Adrenal gland (tissue), 12 donors: ENCODE measurements around the gene SPATS2. TPM values are rescaled to one million over a fixed set of nuclear protein-coding genes. Genes with fewer than 3 reads are reported as not detected.

Source experiments
- DNase-seq, 7 donors: peaks; one replicate each; pipeline ENCODE4 v3.0.0-alpha.2; 2019 to 2020
- H3K27ac ChIP-seq, 5 donors: fragments of 200-600 bp; sonication (generic) in 4 of 5; 1 replicate in 3 of 5; 2 replicates in 2 of 5; pipeline versions ENCODE4 v1.5.1 to v1.8.0; 2016 to 2020; ENCODE audit warnings: mild to moderate bottlenecking in 1 of 5
- H3K27me3 ChIP-seq: fragments of 200-600 bp; 2 replicates; pipeline ENCODE4 v1.8.0; 2021
- H3K36me3 ChIP-seq, 2 donors: fragments of 200-600 bp; replicated peaks in 1 of 2; 1 replicate in 1 of 2; 2 replicates in 1 of 2; pipeline versions ENCODE4 v1.5.1 to v1.8.0; 2018 to 2022
- H3K4me1 ChIP-seq, 2 donors: fragments of 200-600 bp; replicated peaks in 1 of 2; 1 replicate in 1 of 2; 2 replicates in 1 of 2; pipeline versions ENCODE4 v1.5.1 to v1.8.0; 2018 to 2021
- H3K4me3 ChIP-seq, 4 donors: fragments of 200-600 bp; sonication (generic) in 3 of 4; one replicate each; pipeline ENCODE4 v1.5.1; 2016 to 2018
- H3K9me3 ChIP-seq, 3 donors: fragments of 200-600 bp; sonication (generic) in 1 of 3; replicated peaks in 1 of 3; 1 replicate in 2 of 3; 2 replicates in 1 of 3; pipeline versions ENCODE4 v1.5.1 to v1.8.0; 2016 to 2021
- POLR2A ChIP-seq, 2 donors: fragments of 450-650 bp; IDR thresholded peaks; one replicate each; pipeline ENCODE4 v1.6.1; 2017; ENCODE audit warnings: antibody characterized with exemption in 2 of 2, mild to moderate bottlenecking in 2 of 2, moderate library complexity in 1 of 2
- WGBS, 4 donors: extraction: QIAGEN DNeasy Blood & Tissue Kit in 2 of 4; methylation state at CpG; one replicate each; pipeline versions ENCODE4 v1.1.5 to v1.1.7; 2013 to 2017; 5-methylcytosine and 5-hydroxymethylcytosine counted together
- intact Hi-C, 2 donors: fragments of 100-400 bp; cut with DNase I; formaldehyde crosslinking; loops; one replicate each; pipeline versions ENCODE4 v1.14.1 to v1.15.0; 2022 to 2023
- polyA plus RNA-seq, 3 donors: library from polyadenylated mRNA; stranded (reverse); fragments of 200-250 nt in 2 of 3; fragments of 350-450 nt in 1 of 3; fragmentation: Illumina TruSeq in 1 of 3; extraction: RNeasy Lipid Tissue Mini Kit (QIAGEN cat#74804) in 1 of 3; gene quantifications; one replicate each; pipeline ENCODE4 v1.2.3, GENCODE V29; 2013 to 2014
- total RNA-seq, 9 donors: library from RNA; depleted of rRNA in 4 of 9; stranded (reverse); fragments of >200 nt in 4 of 9; fragments of 120-200 nt in 1 of 9; fragmentation: NEBNext Ultra II Directional in 1 of 9; extraction: Animal tissue kit (Norgen Biotek cat#: 25700) in 1 of 9; gene quantifications; one replicate each; pipeline versions ENCODE4 v1.1.0 to v1.2.4, GENCODE V29; 2013 to 2023
- TF ChIP-seq, protein P1 (sequence below), 6 experiments: fragments of 450-650 bp in 4 of 6; fragments of 200-600 bp in 2 of 6; sonication (generic) in 1 of 6; IDR thresholded peaks; 1 replicate in 5 of 6; 2 replicates in 1 of 6; pipeline versions ENCODE4 v1.5.1 to v1.8.0; 2016 to 2021; ENCODE audit warnings: antibody characterized with exemption in 6 of 6, mild to moderate bottlenecking in 2 of 6, moderate library complexity in 1 of 6
- donor health status: healthy with polysubstance abuse.
- donor health status: Bipolar disorder and iron deficiency.
- donor health status: DM: yes; HTN: yes; CAD: no.
- donor health status: DM: no; HTN: no; CAD: no.
- donor health status: DM: no; HTN: no; CAD: no.
- donor health status: DM: yes; HTN: yes; CAD: no.

SPATS2 gene
- total and polyA plus RNA-seq, 12 donors, result 4.9 to 23.1 (median 15.1) TPM

DNA sequence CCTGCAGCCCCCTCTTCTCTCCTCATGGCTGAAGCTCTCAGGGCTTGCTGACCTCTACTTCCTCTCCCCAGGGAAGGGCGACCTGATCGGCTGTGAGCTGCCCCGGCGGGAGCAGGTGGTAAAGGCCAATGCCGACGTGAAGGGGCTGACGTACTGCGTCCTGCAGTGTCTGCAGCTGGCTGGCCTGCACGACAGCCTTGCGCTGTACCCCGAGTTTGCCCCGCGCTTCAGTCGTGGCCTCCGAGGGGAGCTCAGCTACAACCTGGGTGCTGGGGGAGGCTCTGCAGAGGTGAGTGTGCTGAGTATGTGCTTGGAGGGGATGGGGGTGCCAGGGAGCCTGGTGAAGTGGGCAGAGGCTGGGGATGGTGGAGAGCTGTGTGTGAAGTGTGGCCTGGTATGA, 187.0 kb downstream of the SPATS2 start:
- no peak overlapping the region for H3K4me3 ChIP-seq
- peaks cover 0 to under 1% of the 10 kb centered on the region in 2 donors for H3K4me1 ChIP-seq
- intact Hi-C loops, result no loop called here
- no peaks in the 10 kb centered on the region for H3K27me3 ChIP-seq
- TF ChIP-seq, protein P1, sequence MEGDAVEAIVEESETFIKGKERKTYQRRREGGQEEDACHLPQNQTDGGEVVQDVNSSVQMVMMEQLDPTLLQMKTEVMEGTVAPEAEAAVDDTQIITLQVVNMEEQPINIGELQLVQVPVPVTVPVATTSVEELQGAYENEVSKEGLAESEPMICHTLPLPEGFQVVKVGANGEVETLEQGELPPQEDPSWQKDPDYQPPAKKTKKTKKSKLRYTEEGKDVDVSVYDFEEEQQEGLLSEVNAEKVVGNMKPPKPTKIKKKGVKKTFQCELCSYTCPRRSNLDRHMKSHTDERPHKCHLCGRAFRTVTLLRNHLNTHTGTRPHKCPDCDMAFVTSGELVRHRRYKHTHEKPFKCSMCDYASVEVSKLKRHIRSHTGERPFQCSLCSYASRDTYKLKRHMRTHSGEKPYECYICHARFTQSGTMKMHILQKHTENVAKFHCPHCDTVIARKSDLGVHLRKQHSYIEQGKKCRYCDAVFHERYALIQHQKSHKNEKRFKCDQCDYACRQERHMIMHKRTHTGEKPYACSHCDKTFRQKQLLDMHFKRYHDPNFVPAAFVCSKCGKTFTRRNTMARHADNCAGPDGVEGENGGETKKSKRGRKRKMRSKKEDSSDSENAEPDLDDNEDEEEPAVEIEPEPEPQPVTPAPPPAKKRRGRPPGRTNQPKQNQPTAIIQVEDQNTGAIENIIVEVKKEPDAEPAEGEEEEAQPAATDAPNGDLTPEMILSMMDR (IDR thresholded peaks at IDR 0.05), result no peak
- no peak for TF ChIP-seq POLR2A (IDR thresholded peaks at IDR 0.05)
- 70 to 81% (median 75%) methylated on average over 6 to 15 of the region's 15 CpGs for WGBS, 4 donors
- peaks cover 0 to 21% of the 10 kb centered on the region in 2 donors for H3K36me3 ChIP-seq
- no peak overlapping the region for H3K27ac ChIP-seq
- no peak for DNase-seq
- H3K9me3 ChIP-seq, result no peaks in the 10 kb centered on the region

DNA sequence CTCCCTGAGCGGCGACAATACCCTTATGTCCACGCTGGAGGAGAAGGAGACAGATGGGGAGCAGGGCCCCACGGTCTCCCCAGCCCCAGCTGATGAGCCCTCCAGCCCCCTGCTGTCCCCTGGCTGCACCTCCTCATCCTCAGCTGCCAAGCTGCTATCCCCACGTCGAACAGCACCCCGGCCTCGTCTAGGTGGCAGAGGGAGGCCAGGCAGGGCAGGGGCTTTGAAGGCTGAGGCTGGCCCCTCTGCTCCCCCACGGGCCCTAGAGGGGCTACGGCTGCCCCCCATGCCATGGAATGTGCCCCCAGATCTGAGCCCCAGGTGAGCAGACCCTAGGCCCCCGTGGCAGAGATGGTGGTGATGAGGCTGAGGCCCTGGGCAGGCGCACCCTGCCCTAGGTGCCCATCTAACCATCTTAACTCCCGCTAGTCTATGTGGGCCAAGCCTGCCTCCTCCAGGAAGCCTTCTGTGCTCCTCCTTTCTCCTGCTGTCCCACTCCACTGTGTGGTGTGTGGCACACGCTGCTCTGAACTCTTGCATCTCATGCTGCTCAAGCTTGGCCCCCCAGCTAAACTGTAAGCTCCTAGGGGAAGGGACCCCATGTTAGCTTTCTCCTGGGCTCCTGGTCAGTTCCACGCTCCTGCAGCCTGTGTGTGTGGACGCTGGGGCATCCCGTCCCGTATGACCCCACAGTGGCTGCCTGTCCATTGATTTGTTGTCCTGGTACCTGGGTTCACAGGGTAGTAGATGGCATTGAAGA, 188.5 kb downstream of the SPATS2 start:
- H3K36me3 ChIP-seq, result peaks cover 0 to 36% of the 10 kb centered on the region in 2 donors
- TF ChIP-seq, protein P1 (IDR thresholded peaks at IDR 0.05), result no peak
- TF ChIP-seq POLR2A (IDR thresholded peaks at IDR 0.05), result no peak

DNA sequence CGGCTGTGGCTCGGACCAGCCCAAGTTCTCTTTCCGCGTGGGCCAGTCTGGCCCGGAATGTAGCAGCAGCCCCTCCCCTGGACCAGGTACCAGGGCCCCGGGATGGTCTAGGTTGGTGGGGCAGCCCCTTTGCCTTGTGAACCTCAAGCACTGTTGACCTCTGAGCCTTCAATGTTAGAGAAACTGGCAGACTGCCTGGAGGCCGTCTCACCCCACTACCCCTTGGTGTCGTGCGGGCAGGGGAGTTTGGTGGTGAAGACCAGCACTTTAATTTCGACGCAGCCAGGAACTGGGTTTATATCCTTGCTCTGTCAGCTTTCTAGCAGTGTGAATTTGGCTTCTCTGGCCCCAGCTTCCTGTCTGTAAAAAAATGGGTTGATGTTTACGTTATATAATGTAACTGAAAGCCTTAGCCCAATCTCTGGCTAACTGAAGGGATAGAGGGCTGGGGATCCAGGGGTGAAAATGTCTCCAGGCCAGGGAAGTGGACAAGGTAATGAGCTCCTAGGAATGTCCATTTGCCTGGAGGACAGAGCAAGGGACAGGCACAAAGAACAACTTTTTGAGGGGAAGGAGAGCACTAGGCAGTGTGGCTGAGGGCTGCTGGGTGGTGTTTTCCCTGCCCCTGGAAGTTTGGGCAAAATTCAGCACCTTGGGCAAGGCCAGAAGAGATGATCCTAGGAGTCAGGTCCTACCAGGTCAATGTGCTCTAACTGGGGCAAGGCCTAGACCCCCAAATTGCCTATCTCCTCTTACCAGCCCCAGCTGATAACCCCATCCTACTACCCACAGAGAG, 189.3 kb downstream of the SPATS2 start:
- H3K9me3 ChIP-seq, result no peaks in the 10 kb centered on the region
- TF ChIP-seq, protein P1 (IDR thresholded peaks at IDR 0.05), result no peak
- TF ChIP-seq POLR2A (IDR thresholded peaks at IDR 0.05), result no peak
- WGBS, 4 donors, result 79 to 83% (median 81%) methylated on average over 9 to 12 of the region's 12 CpGs
- peaks cover 0 to 44% of the 10 kb centered on the region in 2 donors for H3K36me3 ChIP-seq
- DNase-seq, result no peak
- no peak overlapping the region for H3K27ac ChIP-seq
- no peaks in the 10 kb centered on the region for H3K4me1 ChIP-seq
- intact Hi-C loops, result no loop called here
- H3K27me3 ChIP-seq, result no peaks in the 10 kb centered on the region
- no peak overlapping the region for H3K4me3 ChIP-seq

More for the DNA sequence above, 188.5 kb downstream of the SPATS2 start:
- intact Hi-C loops, result no loop called here
- 85 to 92% (median 89%) methylated on average over 9 to 18 of the region's 18 CpGs for WGBS, 4 donors
- H3K9me3 ChIP-seq, result no peaks in the 10 kb centered on the region
- H3K4me1 ChIP-seq, result no peaks in the 10 kb centered on the region
- H3K4me3 ChIP-seq, result no peak overlapping the region
- H3K27me3 ChIP-seq, result no peaks in the 10 kb centered on the region
- no peak for DNase-seq
- no peak overlapping the region for H3K27ac ChIP-seq

DNA sequence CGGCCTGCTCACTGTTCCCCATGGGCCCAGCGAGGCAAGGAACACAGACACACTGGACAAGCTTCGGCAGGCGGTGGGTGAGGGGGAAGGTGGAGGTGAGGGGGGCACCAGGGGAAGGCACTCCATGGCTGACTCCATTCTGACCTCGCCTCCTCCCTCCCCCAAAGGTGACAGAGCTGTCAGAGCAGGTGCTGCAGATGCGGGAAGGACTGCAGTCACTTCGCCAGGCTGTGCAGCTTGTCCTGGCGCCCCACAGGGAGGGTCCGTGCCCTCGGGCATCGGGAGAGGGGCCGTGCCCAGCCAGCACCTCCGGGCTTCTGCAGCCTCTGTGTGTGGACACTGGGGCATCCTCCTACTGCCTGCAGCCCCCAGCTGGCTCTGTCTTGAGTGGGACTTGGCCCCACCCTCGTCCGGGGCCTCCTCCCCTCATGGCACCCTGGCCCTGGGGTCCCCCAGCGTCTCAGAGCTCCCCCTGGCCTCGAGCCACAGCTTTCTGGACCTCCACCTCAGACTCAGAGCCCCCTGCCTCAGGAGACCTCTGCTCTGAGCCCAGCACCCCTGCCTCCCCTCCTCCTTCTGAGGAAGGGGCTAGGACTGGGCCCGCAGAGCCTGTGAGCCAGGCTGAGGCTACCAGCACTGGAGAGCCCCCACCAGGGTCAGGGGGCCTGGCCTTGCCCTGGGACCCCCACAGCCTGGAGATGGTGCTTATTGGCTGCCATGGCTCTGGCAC, 190.1 kb downstream of the SPATS2 start:
- Histone ChIP-seq H3K27me3 (no peaks in the 10 kb centered on the region), H3K27ac (no peak overlapping the region), H3K4me1 (no peaks in the 10 kb centered on the region), H3K9me3 (no peaks in the 10 kb centered on the region), H3K36me3 (peaks cover 0 to 52% of the 10 kb centered on the region in 2 donors), H3K4me3 (no peak overlapping the region)
- TF ChIP-seq, protein P1 (IDR thresholded peaks at IDR 0.05), result no peak
- TF ChIP-seq POLR2A (IDR thresholded peaks at IDR 0.05), result no peak
- no peak for DNase-seq
- intact Hi-C loops, result no loop called here
- WGBS, 4 donors, result 87 to 94% (median 91%) methylated on average over 5 to 18 of the region's 18 CpGs
